IMR-90 (cell line): ENCODE data around the gene UVSSA. TPM values are rescaled to one million over a fixed set of nuclear protein-coding genes. Genes with fewer than 3 reads are reported as not detected.

Source experiments
- ATAC-seq: fragments of 200-7000 bp; cut with Tn5 transposase; 2 replicates; pipeline ENCODE4 v1.9.1; 2020; ENCODE audit warnings: low read depth, mild to moderate bottlenecking, moderate library complexity
- BruUV-seq: library from RNA; stranded (reverse); fragments of 400-500 nt; replicated peaks from 2 replicates; lab custom pipeline; 2021; lab: Mats Ljungman, UMichigan
- CTCF ChIA-PET: fragments of 300-600 bp; formaldehyde crosslinking; extraction: SDS; loops from one replicate; lab custom pipeline; 2021; ENCODE audit warnings: antibody characterized with exemption; lab: Yijun Ruan, JAX
- POLR2A ChIA-PET: fragments of 300-600 bp; sonication (Branson Sonifier 250); formaldehyde crosslinking; loops from one replicate; lab custom pipeline; 2022; ENCODE audit warnings: antibody characterized with exemption; ENCODE audit not compliant: unreplicated experiment; lab: Charles Lee
- DNase-seq: peaks from one replicate; pipeline ENCODE4 v3.0.0; 2013
- H2AFZ ChIP-seq: replicated peaks from 2 replicates; pipeline ENCODE3; 2013; ENCODE audit warnings: low read length, mild to moderate bottlenecking; ENCODE audit not compliant: poor library complexity
- H2AK5ac ChIP-seq: 2 replicates; pipeline ENCODE4 v1.6.1; 2013; ENCODE audit warnings: low read depth, low read length, inconsistent platforms
- H2AK9ac ChIP-seq: replicated peaks from 2 replicates; pipeline ENCODE3; 2013; ENCODE audit warnings: mild to moderate bottlenecking, low read depth, low read length, moderate library complexity; ENCODE audit not compliant: poor library complexity
- H2BK120ac ChIP-seq: 2 replicates; pipeline ENCODE4 v1.6.1; 2013; ENCODE audit warnings: low read depth, low read length, inconsistent platforms
- H2BK15ac ChIP-seq: 3 replicates; pipeline ENCODE4 v1.6.1; 2013; ENCODE audit warnings: low read depth, low read length, inconsistent platforms
- H2BK20ac ChIP-seq: 2 replicates; pipeline ENCODE4 v1.6.1; 2013; ENCODE audit warnings: low read depth, mild to moderate bottlenecking, inconsistent platforms, low read length, moderate library complexity
- H2BK5ac ChIP-seq: 2 replicates; pipeline ENCODE4 v1.6.1; 2013; ENCODE audit warnings: mild to moderate bottlenecking, low read depth, low read length, inconsistent platforms; ENCODE audit not compliant: poor library complexity, severe bottlenecking
- H3K14ac ChIP-seq: replicated peaks from 2 replicates; pipeline ENCODE4 v1.6.1; 2013; ENCODE audit warnings: low read depth, low read length, inconsistent platforms
- H3K18ac ChIP-seq: 2 replicates; pipeline ENCODE4 v1.6.1; 2013; ENCODE audit warnings: low read depth, low read length, control low read depth
- H3K23ac ChIP-seq: 2 replicates; pipeline ENCODE4 v1.6.1; 2013; ENCODE audit warnings: low read depth, low read length, inconsistent platforms
- H3K27ac ChIP-seq: 2 replicates; pipeline ENCODE4 v1.5.1; 2013; ENCODE audit warnings: mild to moderate bottlenecking, control low read depth, low read length; ENCODE audit not compliant: insufficient read depth
- H3K27me3 ChIP-seq: 2 replicates; pipeline ENCODE4 v1.6.1; 2013; ENCODE audit warnings: low read length; ENCODE audit not compliant: control insufficient read depth, insufficient read depth
- H3K36me3 ChIP-seq: 2 replicates; pipeline ENCODE4 v1.6.1; 2013; ENCODE audit warnings: low read length, mixed read lengths; ENCODE audit not compliant: control insufficient read depth, insufficient read depth
- H3K4ac ChIP-seq: 2 replicates; pipeline ENCODE4 v1.6.1; 2013; ENCODE audit warnings: low read depth, low read length, inconsistent platforms
- H3K4me1 ChIP-seq: 2 replicates; pipeline ENCODE4 v1.6.1; 2013; ENCODE audit warnings: low read length, mixed read lengths; ENCODE audit not compliant: control insufficient read depth, insufficient read depth
- H3K4me2 ChIP-seq: 2 replicates; pipeline ENCODE4 v1.6.1; 2013; ENCODE audit warnings: low read depth, mild to moderate bottlenecking, control low read depth, low read length, moderate library complexity
- H3K4me3 ChIP-seq: 2 replicates; pipeline ENCODE4 v1.5.1; 2013; ENCODE audit warnings: low read depth, mild to moderate bottlenecking, control low read depth, low read length, moderate library complexity; ENCODE audit not compliant: insufficient read depth
- H3K56ac ChIP-seq: 2 replicates; pipeline ENCODE4 v1.6.1; 2013; ENCODE audit warnings: low read length, inconsistent platforms; ENCODE audit not compliant: insufficient read depth; ENCODE audit errors: extremely low read depth
- H3K79me1 ChIP-seq, 2 experiments: 2 replicates each; pipeline ENCODE4 v1.6.1; 2013; ENCODE audit warnings: low read length in 2 of 2, inconsistent platforms in 1 of 2, low read depth in 1 of 2
- H3K9ac ChIP-seq: 2 replicates; pipeline ENCODE4 v1.6.1; 2013; ENCODE audit warnings: low read depth, low read length, control low read depth
- H3K9me1 ChIP-seq: 2 replicates; pipeline ENCODE4 v1.6.1; 2013; ENCODE audit warnings: low read length, inconsistent platforms; ENCODE audit not compliant: insufficient read depth
- H3K9me3 ChIP-seq: 2 replicates; pipeline ENCODE4 v1.6.1; 2013; ENCODE audit warnings: low read length; ENCODE audit not compliant: control insufficient read depth, insufficient read depth
- H4K20me1 ChIP-seq: 2 replicates; pipeline ENCODE4 v1.6.1; 2013; ENCODE audit warnings: low read length, inconsistent platforms; ENCODE audit not compliant: insufficient read depth
- H4K5ac ChIP-seq: 2 replicates; pipeline ENCODE4 v1.6.1; 2013; ENCODE audit warnings: mild to moderate bottlenecking, low read depth, low read length, control low read depth
- H4K8ac ChIP-seq, 2 experiments: 2 replicates each; pipeline ENCODE4 v1.6.1; 2013; ENCODE audit warnings: low read depth in 2 of 2, low read length in 2 of 2, control low read depth in 1 of 2, inconsistent platforms in 1 of 2
- H4K91ac ChIP-seq: 2 replicates; pipeline ENCODE4 v1.6.1; 2013; ENCODE audit warnings: low read depth, low read length, inconsistent platforms; ENCODE audit not compliant: insufficient read depth
- BHLHE40 ChIP-seq: fragments of 150-350 bp; IDR thresholded peaks from 2 replicates; pipeline ENCODE4 v1.6.1; 2016; ENCODE audit warnings: mild to moderate bottlenecking, low read depth, low read length
- CEBPB ChIP-seq: IDR thresholded peaks from 2 replicates; pipeline ENCODE4 v1.6.1; 2012; ENCODE audit warnings: low read depth, low read length, improper control_type of control experiment
- MAFK ChIP-seq: IDR thresholded peaks from 2 replicates; pipeline ENCODE4 v1.6.1; 2012; ENCODE audit warnings: low read depth, low read length, improper control_type of control experiment
- MAZ ChIP-seq: IDR thresholded peaks from 2 replicates; pipeline ENCODE4 v1.6.1; 2012; ENCODE audit warnings: low read depth, mild to moderate bottlenecking, low read length, improper control_type of control experiment, moderate library complexity, borderline replicate concordance
- MXI1 ChIP-seq: IDR thresholded peaks from 2 replicates; pipeline ENCODE4 v1.6.1; 2012; ENCODE audit warnings: low read depth, mild to moderate bottlenecking, low read length, moderate library complexity, borderline replicate concordance
- RFX5 ChIP-seq: IDR thresholded peaks from 2 replicates; pipeline ENCODE4 v1.8.0; 2012; ENCODE audit warnings: low read depth, mild to moderate bottlenecking, low read length, moderate library complexity
- SMC3 ChIP-seq: fragments of 150-350 bp; IDR thresholded peaks from 2 replicates; pipeline ENCODE4 v1.6.1; 2016; ENCODE audit warnings: low read depth, mild to moderate bottlenecking, antibody characterized with exemption, low read length, moderate library complexity
- WGBS, 2 experiments: methylation state at CpG; one replicate each; pipeline versions ENCODE4 v1.1.5 to v1.1.7; 2013; ENCODE audit warnings: missing lambda C conversion rate in 2 of 2; ENCODE audit not compliant: insufficient read length in 1 of 2; ENCODE audit errors: extremely low coverage in 2 of 2; 5-methylcytosine and 5-hydroxymethylcytosine counted together
- dilution Hi-C: fragments of 300-500 bp; cut with HindIII; formaldehyde crosslinking; loops from one replicate; pipeline ENCODE4 v1.14.3; 2018; ENCODE audit warnings: low sequenced_read_pairs; ENCODE audit not compliant: unreplicated experiment
- in situ Hi-C: fragments of 300-500 bp; cut with MboI; formaldehyde crosslinking; loops from 3 replicates; pipeline ENCODE4 v1.14.3; 2019; ENCODE audit warnings: low sequenced_read_pairs, inconsistent platforms, mixed read lengths
- intact Hi-C: fragments of 100-400 bp; cut with micrococcal nuclease; formaldehyde crosslinking; loops from 2 replicates; pipeline ENCODE4 v1.10.0; 2022
- polyA plus RNA-seq, 3 experiments: library from polyadenylated mRNA; depleted of rRNA; stranded (reverse); fragments of >200 nt; gene quantifications; 2 replicates each; pipeline ENCODE4 v1.2.3, GENCODE V29; 2012; ENCODE audit warnings: low replicate concordance in 1 of 3
- total RNA-seq: library from RNA; depleted of rRNA; stranded (reverse); fragments of >200 nt; gene quantifications from 2 replicates; pipeline ENCODE4 v1.2.3, GENCODE V29; 2012
- TF ChIP-seq, protein P1 (sequence below): conservative IDR thresholded peaks from 2 replicates; pipeline ENCODE4 v1.5.1; 2012; ENCODE audit warnings: mild to moderate bottlenecking, low read depth, low read length, improper control_type of control experiment

UVSSA gene
- total and polyA plus RNA-seq, 2 of the 4 experiments (the other 2 are of a cell fraction), result 1.4 to 8.4 TPM

DNA sequence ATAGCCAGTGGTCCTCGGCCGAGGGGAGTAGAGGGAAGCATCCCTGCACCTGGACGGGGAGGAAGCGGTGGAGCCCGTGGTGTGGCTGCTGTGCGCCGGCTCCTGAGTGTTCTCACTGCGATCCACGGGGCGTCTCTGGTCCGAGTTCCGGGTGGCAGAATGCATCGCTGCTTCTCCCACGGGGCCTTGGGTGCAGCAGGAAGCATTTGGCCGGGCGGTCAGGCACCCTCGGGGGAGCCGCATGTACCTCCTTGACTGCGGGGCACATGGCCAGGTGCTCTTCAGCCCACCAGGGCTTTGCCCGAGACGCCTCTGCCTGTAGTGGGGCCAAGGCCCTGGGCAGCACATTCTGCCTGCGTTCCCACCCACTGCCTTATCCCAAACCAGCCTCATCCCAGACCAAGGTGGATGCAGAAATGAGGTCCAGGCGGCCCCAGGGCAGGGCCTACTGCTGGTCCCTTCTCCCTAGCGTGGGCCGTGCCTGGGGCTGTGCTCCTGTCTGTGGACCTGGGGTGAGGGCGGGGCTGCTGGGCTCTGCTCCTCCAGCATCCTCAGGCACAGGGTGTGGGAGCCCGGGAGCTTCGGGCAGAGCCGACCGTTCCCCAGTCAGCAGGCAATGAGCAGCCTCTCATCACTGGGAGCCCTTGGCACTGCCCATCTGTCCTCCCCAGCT lies 31.7 kb downstream of the UVSSA start:
- Histone ChIP-seq H4K8ac (no peak overlapping the region), H2BK15ac (no peak overlapping the region), H3K27me3 (no peaks in the 10 kb centered on the region), H3K36me3 (peaks cover 19% of the 10 kb centered on the region), H2BK20ac (no peak overlapping the region), H2AK5ac (no peak overlapping the region), H3K4ac (no peak overlapping the region), H4K20me1 (no peaks in the 10 kb centered on the region), H4K91ac (no peak overlapping the region), H3K18ac (no peak overlapping the region), H4K5ac (no peak overlapping the region), H3K27ac (no peak overlapping the region), H2AFZ (no peak overlapping the region), H3K9ac (no peak overlapping the region), H3K23ac (no peak overlapping the region), H3K79me1 (no peaks in the 10 kb centered on the region), H3K14ac (no peak overlapping the region), H3K4me1 (no peaks in the 10 kb centered on the region), H3K9me3 (no peaks in the 10 kb centered on the region), H2BK5ac (no peak overlapping the region), H3K9me1 (no peaks in the 10 kb centered on the region), H3K4me2 (no peak overlapping the region), H3K56ac (no peak overlapping the region), H2BK120ac (no peak overlapping the region), H2AK9ac (no peak overlapping the region), H3K4me3 (no peak overlapping the region)
- CTCF ChIA-PET, result no interaction called here
- 92% methylated on average over 20 of the region's 30 CpGs; no CpG with 5 or more reads in 1 of the 2 experiments for WGBS, 2 experiments
- ATAC-seq (no peak), DNase-seq (no peak)
- intact Hi-C loops, result no loop called here
- TF ChIP-seq MAZ (no peak), MXI1 (no peak), RFX5 (no peak), MAFK (no peak), SMC3 (no peak), CEBPB (no peak), BHLHE40 (no peak)
- TF ChIP-seq, protein P1, sequence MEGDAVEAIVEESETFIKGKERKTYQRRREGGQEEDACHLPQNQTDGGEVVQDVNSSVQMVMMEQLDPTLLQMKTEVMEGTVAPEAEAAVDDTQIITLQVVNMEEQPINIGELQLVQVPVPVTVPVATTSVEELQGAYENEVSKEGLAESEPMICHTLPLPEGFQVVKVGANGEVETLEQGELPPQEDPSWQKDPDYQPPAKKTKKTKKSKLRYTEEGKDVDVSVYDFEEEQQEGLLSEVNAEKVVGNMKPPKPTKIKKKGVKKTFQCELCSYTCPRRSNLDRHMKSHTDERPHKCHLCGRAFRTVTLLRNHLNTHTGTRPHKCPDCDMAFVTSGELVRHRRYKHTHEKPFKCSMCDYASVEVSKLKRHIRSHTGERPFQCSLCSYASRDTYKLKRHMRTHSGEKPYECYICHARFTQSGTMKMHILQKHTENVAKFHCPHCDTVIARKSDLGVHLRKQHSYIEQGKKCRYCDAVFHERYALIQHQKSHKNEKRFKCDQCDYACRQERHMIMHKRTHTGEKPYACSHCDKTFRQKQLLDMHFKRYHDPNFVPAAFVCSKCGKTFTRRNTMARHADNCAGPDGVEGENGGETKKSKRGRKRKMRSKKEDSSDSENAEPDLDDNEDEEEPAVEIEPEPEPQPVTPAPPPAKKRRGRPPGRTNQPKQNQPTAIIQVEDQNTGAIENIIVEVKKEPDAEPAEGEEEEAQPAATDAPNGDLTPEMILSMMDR, result no peak
- dilution Hi-C loops, result no loop called here
- in situ Hi-C loops, result no loop called here
- POLR2A ChIA-PET, result no interaction called here
- no TSS peak for BruUV-seq
